Measurements from ENCODE around the gene OR56A3. TPM values are rescaled to one million over a fixed set of nuclear protein-coding genes. Genes with fewer than 3 reads are reported as not detected.
A peak's percentile ranks its signal among the peaks of the same experiment; 100 is the strongest.

OR56A3 gene
- total RNA-seq, 1 experiment from 2014 or later: not detected

- TF ChIP-seq POLR2AphosphoS5 (IDR thresholded peaks at IDR 0.05; ENCODE audit: low read depth, low read length) (no peak), TCF7L2 (IDR thresholded peaks at IDR 0.05; ENCODE audit: low read depth, low read length) (no peak)
- TF ChIP-seq, protein P1, sequence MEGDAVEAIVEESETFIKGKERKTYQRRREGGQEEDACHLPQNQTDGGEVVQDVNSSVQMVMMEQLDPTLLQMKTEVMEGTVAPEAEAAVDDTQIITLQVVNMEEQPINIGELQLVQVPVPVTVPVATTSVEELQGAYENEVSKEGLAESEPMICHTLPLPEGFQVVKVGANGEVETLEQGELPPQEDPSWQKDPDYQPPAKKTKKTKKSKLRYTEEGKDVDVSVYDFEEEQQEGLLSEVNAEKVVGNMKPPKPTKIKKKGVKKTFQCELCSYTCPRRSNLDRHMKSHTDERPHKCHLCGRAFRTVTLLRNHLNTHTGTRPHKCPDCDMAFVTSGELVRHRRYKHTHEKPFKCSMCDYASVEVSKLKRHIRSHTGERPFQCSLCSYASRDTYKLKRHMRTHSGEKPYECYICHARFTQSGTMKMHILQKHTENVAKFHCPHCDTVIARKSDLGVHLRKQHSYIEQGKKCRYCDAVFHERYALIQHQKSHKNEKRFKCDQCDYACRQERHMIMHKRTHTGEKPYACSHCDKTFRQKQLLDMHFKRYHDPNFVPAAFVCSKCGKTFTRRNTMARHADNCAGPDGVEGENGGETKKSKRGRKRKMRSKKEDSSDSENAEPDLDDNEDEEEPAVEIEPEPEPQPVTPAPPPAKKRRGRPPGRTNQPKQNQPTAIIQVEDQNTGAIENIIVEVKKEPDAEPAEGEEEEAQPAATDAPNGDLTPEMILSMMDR (IDR thresholded peaks at IDR 0.05): no peak
- no peak overlapping the region for H3K4me3 ChIP-seq (ENCODE audit: low read depth in 2 of 2, low read length in 2 of 2)
- intact Hi-C loops (cut with micrococcal nuclease; ENCODE audit: unreplicated experiment): no loop called here
- H3K4me1 ChIP-seq (ENCODE audit: control insufficient read depth, insufficient read depth, low read length): no peaks in the 10 kb centered on the region
- no TSS peak for BruUV-seq (replicated peaks)
- no peak overlapping the region for H3K27ac ChIP-seq (ENCODE audit: low read length)
- ATAC-seq: no peak
- no peaks in the 10 kb centered on the region for H3K9me3 ChIP-seq (ENCODE audit: control insufficient read depth, insufficient read depth, low read depth, low read length)
- DNase-seq (ENCODE audit: low read depth, low spot score): no peak
- H3K27me3 ChIP-seq (ENCODE audit: control insufficient read depth, insufficient read depth, low read length): no peaks in the 10 kb centered on the region
- ChIA-PET POLR2A (no interaction called here), CTCF (no interaction called here)
- H3K36me3 ChIP-seq (ENCODE audit: control insufficient read depth, insufficient read depth, low read length): no peaks in the 10 kb centered on the region
- in situ Hi-C loops (cut with HindIII; ENCODE audit: low pct_unique_long_range_greater_than_20kb, low sequenced_read_pairs): no loop called here
These were observed 31.5 kb upstream of the OR56A3 start for GRCh38 chr11:5910540-5910939.

DNA sequence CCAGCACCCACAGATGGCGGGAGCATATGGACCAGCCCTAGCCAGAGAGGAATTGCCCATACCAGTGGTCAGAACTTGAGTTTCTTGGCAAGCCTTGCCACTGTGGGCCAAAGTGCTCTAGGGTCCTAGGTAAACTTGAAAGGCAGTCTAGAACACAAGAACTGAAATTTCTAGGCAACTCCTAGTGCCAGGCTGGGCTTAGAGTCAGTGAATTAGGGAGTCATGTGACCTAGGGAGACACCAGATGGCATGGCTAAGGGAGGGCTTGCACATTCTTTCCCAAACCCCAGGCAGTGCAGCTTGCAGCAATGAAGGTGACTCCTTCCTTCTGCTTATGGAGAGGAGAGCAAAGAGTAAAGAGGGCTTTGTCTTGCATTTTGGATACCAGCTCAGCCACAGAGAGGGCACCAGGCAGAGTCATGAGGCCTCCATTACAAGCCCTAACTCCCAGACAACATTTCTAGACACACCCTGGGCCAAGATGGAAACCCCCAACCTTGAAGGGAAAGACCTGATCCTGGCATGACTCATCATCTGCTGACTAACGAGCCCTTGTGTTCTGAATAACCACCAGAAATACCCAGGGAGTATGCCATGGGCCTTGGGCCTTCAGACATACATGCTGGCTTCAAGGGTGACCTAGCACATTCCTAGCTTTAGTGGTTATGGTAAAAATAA lies 19.2 kb upstream of the OR56A3 start:
- no peaks in the 10 kb centered on the region for H3K9me3 ChIP-seq (ENCODE audit: control insufficient read depth, insufficient read depth, low read depth, low read length)
- POLR2A ChIA-PET: no interaction called here
- no TSS peak for BruUV-seq (replicated peaks)
- intact Hi-C loops (cut with micrococcal nuclease; ENCODE audit: unreplicated experiment): no loop called here
- in situ Hi-C loops (cut with HindIII; ENCODE audit: low pct_unique_long_range_greater_than_20kb, low sequenced_read_pairs): no loop called here
- CTCF ChIA-PET: no interaction called here
- DNase-seq (ENCODE audit: low read depth, low spot score) (no peak), ATAC-seq (peak; percentile 58)
- no peak overlapping the region for H3K27ac ChIP-seq (ENCODE audit: low read length)
- H3K36me3 ChIP-seq (ENCODE audit: control insufficient read depth, insufficient read depth, low read length): no peaks in the 10 kb centered on the region
- TF ChIP-seq, protein P1 (IDR thresholded peaks at IDR 0.05): no peak
- no peak for TF ChIP-seq TCF7L2 (IDR thresholded peaks at IDR 0.05; ENCODE audit: low read depth, low read length)
- TF ChIP-seq POLR2AphosphoS5 (IDR thresholded peaks at IDR 0.05; ENCODE audit: low read depth, low read length): no peak
- TF ChIP-seq SIN3A (IDR thresholded peaks at IDR 0.05; ENCODE audit: borderline replicate concordance, insufficient read depth, low read depth, low read length): no peak
- no peak for TF ChIP-seq REST (IDR thresholded peaks at IDR 0.05; ENCODE audit: insufficient read depth in 1 of 2, low read depth in 2 of 2, low read length in 1 of 2)
- H3K4me3 ChIP-seq (ENCODE audit: low read depth in 2 of 2, low read length in 2 of 2): no peak overlapping the region
- no peaks in the 10 kb centered on the region for H3K4me1 ChIP-seq (ENCODE audit: control insufficient read depth, insufficient read depth, low read length)
- no peaks in the 10 kb centered on the region for H3K27me3 ChIP-seq (ENCODE audit: control insufficient read depth, insufficient read depth, low read length)

Data from Panc1 (cell line).